GM03348 (cell line): ENCODE data around the gene PDE10A.
"Not testable (repeated sequence)": the region's sequence is repeated elsewhere in the genome, so short reads cannot be mapped to it uniquely, and the experiment has no call there.

Experiments
- DNase-seq: peaks from one replicate; pipeline ENCODE4 v3.0.0; 2012; ENCODE audit warnings: low spot score

PDE10A gene

DNA sequence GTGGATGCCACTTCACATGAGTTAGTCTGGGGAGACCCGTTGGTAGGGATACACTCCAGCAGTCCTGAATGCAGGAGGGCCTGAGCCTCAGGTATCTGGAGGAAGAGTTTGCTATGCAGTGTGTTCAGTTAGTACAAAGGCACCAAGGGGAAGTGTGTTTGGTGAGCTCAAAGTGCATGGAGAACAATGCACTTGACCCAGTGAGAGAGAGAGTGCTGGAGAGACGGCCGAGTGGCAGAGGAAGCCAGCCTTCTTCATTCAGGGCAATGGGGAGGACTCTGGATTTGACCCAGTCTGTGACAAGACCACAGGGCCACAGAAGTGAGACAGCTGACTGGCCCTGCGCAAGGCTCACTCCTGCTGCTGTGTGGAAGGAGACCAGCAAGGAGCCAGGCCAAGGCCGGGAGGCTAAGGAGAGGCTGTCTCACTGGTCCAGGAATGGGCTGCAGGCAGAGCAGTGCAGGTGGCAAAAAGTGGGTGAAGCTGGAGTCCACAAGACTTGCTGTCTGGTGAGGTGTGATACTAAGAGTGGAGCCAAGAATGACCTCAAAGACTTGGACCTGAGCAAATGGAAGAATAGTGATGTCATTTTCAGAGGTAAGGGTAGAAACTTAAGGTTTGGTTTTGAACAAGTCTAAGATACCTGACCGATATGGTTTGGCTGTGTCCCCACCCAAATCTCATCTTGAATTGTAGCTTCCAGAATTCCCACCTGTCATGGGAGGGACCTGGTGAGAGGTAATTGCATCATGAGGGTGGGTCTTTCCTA, 38.0 kb downstream of the PDE10A start:
- DNase-seq, result no peak

DNA sequence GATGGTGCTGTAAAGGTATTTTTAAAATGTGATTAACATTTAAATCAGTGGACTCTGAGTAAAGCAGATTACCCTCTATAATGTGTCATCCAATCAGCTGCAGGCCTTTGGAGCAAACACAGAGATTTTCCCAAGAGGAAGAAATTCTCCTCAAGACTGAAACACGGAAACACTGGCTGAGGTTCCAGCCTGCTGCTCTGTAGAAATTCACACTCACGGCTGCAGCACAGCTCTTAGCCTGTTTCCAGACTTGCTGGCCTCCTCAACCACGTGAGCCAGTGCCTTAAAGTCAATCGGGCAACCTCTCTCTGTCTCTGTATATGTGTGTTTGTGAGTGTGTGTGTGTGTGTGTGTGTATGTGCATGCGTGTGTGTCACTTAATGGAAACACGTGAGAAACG, 41.1 kb downstream of the PDE10A start:
- DNase-seq, result no peak

DNA sequence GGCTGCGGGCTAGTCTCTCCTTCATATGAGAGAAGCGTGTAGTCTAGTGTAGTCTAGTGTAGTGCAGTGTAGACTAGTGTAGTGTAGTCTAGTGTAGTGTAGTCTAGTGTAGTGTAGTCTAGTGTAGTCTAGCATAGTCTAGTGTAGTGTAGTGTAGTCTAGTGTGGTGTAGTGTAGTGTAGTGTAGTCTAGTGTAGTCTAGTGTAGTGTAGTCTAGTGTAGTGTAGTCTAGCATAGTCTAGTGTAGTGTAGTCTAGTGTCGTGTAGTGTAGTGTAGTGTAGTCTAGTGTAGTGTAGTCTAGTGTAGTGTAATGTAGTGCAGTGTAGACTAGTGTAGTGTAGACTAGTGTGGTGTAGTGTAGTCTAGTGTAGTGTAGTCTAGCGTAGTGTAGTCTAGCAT, 44.1 kb downstream of the PDE10A start:
- not testable (repeated sequence) for DNase-seq

DNA sequence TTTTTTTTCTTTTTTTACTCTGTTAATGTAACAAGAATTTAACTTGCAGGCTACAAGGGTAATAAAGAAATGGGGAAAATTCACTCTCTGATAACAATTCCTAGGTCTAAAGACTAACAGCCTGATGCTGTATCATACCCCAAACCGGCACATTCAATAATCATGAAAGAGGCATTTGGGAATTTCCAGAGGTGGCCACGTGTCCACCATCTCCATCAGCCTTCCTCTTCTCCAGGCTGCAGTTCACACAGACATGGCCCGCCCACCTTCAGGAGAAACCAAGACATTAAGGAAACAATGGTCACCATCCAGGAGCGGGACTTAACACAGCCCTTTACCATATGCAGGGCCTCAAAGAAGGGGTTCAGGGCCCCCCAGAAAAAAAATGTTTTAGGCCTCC, 44.8 kb downstream of the PDE10A start:
- DNase-seq, result no peak

DNA sequence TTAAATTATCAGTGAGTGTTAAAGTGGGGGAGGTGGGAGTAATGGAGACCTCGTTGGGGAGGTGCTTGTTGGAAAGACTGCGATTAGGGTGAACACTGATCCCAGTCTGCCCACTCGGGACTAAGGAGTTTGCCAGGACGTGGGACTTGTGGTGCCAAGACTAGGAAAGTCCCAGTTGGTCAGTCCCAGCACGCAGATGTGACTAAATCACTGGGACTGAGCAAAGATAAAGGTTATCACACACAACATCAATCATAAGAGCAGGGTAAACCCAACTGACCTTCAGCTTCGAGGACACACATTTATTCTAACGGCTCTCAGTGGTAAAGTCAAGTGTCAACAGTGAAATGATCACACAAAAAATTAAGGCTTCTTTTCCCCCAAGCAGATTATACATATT, 45.5 kb downstream of the PDE10A start:
- no peak for DNase-seq

DNA sequence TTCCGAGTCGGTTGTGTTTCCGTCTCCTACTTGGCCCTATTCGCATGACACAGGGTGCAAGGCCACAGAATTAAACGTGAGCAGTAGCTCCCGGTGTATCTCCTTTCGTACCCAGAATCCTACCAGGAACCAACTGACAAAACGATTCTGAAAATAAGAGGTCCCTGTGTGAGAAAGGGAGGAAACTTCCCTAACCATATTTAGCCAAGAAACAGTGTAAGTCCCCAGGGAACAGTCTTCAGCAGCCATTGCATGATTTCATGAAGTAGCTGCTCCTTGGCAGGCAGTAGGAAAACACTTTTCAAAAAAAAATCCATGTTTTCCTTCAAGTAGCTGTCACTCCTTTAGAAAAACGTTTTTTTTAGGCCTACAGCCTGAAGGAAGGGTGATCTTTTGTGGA, 46.9 kb downstream of the PDE10A start:
- no peak for DNase-seq

DNA sequence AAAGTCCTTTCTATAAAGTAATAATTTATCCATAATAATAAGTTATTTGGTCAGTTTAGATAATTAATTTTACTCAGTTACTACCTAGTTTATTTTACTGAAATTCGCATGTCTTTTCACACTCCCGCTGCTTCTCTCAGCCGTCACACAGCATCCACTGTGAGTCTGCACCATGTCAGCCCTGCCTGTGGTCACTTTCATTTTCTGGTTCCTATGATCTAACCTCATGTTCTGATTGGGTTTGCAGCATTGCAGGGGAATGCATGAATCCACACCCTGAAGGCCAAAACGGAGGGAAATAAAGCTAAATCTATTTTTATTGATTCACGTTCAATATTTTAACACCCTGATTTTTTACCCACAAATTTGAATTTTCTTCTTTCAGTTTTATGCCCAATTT, 47.4 kb downstream of the PDE10A start:
- DNase-seq, result no peak

GRCh38 chr6:165611294-165611693, 51.7 kb downstream of the PDE10A start:
- no peak for DNase-seq

DNA sequence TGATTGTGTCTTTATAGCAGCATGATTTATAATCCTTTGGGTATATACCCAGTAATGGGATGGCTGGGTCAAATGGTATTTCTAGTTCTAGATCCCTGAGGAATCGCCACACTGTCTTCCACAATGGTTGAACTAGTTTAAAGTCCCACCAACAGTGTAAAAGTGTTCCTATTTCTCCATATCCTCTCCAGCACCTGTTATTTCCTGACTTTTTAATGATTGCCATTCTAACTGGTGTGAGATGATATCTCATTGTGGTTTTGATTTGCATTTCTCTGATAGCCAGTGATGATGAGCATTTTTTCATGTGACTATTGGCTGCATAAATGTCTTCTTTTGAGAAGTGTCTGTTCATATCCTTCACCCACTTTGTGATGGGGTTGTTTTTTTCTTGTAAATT, 54.5 kb downstream of the PDE10A start:
- not testable (repeated sequence) for DNase-seq

GRCh38 chr6:165606740-165607008, 56.4 kb downstream of the PDE10A start:
- no peak for DNase-seq

- no peak for DNase-seq
These were observed 56.9 kb downstream of the PDE10A start for GRCh38 chr6:165605901-165606739.

DNA sequence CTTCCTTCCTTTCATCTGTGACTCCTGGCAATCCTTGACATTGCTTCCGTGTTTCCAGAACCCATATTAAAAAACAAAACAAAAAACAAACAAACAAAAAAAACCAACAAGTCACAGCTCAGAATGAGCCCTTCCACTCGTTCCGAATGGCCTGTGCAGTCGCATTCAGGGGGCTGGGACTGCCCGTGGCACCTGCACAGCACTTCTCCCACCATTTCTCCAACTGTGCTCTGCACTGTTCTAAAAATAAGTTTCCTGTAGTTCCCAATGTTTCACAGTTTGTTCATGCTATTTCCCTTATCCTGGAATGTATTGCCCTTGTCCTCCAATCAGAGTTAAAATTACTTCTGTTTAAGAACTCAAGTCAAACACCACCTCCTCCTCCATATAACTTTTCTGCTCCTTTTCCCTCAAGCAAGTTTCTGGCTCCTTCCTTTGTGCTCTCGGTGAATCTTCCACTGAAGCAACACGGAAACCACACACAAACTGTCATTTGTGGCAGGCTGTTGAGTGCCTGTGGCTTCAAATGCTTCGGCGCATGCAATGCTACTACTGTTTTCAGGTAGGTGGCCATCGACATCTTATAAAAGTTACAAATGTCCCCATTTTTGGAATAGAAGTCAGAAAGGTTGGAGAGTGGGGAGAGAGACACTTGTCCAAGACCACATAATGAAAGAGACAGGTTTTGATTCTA, 57.7 kb downstream of the PDE10A start:
- no peak for DNase-seq

- DNase-seq, result no peak
These were observed 60.8 kb downstream of the PDE10A start for GRCh38 chr6:165602291-165602690.

GRCh38 chr6:165600606-165601005, 62.4 kb downstream of the PDE10A start:
- DNase-seq, result no peak

GRCh38 chr6:165599596-165600487, 63.2 kb downstream of the PDE10A start:
- DNase-seq, result no peak

DNA sequence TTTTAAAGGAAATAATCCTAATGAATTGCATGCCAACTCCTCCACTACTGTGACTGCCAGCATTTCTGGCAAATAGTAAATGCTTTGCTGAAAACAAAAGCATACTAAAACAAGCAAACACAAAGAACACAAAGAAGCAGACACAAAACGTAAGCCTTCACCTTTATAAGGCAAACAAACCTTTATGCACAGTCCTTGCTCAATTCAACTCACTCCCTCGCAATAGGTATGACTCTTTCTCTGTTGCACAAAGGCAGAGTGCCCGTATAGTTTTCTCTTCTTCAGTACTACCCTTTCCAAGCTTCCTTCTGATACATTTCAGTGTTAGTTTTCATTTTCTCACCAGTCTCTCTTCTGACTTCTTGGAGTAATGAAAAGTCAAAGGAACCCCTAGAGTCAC, 63.9 kb downstream of the PDE10A start:
- no peak for DNase-seq

DNA sequence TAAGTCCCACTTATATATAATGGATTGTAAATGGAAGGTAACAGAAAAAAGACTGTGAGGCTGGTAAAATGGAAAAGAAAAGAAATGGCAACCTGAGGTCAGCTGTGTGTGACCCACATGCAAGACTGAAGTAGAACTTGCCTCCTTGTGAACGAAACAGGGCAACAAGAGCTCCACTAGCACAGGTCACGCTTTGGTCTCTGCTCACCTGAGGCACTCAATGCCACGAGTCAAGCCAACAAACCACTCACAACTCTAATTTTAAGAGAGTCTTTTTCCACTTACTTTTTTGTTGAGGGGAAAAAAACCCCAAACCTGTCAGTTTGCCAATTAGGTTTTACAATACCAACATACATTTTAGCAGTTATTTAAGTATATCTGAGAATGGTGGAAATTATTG, 65.2 kb downstream of the PDE10A start:
- no peak for DNase-seq

DNA sequence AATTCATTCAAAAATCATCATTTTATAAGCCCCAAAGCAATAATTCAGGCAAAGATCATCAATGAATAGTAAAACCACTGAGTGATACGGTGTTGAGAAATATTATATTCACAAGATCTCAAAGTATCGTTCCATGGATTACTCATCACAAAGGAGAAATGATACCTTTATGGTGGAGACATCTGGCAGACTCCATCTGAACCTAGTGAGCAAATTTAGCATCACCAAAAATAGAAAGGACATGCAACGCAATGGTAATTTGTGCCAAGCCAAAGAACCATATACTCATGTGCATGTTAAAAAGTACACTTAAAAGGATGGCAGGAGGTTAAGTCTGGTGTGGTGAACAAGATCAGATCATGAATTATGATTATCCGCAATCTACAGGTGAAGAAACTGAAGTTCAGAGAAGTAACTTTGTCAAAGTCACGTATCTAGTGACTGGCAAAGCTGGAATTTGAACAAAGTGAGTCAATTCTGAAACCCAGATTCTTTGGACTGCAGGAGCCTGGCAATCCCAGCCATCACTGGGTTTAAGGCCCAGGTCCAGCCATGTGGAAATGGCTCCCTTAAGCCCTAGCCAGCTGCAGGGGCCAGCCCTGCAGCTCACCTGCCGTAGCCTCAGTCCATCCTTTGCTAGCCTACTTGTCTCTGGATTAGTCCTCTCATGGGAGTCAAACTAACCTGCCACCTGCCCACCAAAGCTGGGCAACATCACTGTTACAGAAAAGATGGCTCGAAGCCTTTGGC, 68.3 kb downstream of the PDE10A start:
- no peak for DNase-seq

GRCh38 chr6:165592947-165593346, 70.1 kb downstream of the PDE10A start:
- not testable (repeated sequence) for DNase-seq

- no peak for DNase-seq
These were observed 74.5 kb downstream of the PDE10A start for GRCh38 chr6:165588515-165588914.

DNA sequence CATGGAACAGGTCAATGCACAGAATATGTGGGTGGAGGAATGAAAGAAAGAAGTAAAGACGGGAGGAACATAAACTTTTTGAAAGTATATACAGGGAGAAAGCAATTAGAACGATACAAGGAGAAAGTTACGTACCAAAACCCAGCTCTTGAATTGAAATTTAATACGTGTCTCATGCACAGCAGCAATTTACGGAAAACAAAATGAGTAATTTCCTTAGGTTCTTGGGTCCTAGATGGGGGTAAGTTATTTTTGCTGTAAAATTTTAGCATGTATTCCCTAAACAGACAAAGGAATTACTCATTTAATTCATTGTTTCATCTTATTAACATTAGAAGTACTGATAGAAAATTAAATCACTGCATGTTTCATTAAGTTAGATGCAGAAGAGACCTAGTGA, 75.8 kb downstream of the PDE10A start:
- no peak for DNase-seq
